OCI-LY7 (cell line): ENCODE results near the gene AFDN. TPM values are rescaled to one million over a fixed set of nuclear protein-coding genes. Genes with fewer than 3 reads are reported as not detected.

ENCODE experiments used
- BruUV-seq: library from RNA; stranded (reverse); fragments of 400-500 nt; replicated peaks from 2 replicates; lab custom pipeline; 2021; lab: Mats Ljungman, UMichigan
- CTCF ChIA-PET: fragments of 300-600 bp; sonication (Branson Sonifier 250); formaldehyde crosslinking; loops from one replicate; lab custom pipeline; 2022; ENCODE audit warnings: antibody characterized with exemption; ENCODE audit not compliant: unreplicated experiment; lab: Charles Lee
- POLR2A ChIA-PET: fragments of 300-600 bp; sonication (Branson Sonifier 250); formaldehyde crosslinking; loops from one replicate; lab custom pipeline; 2022; ENCODE audit warnings: antibody characterized with exemption; lab: Charles Lee
- DNase-seq: peaks from one replicate; pipeline ENCODE4 v3.0.0-alpha.2; 2015; ENCODE audit warnings: low spot score
- H2AFZ ChIP-seq: fragments of 200-600 bp; sonication (generic), shearing (Covaris generic); 2 replicates; pipeline ENCODE4 v1.6.1; 2014; ENCODE audit warnings: mild to moderate bottlenecking, antibody characterized with exemption, low read length, moderate library complexity
- H3K27ac ChIP-seq: fragments of 200-600 bp; sonication (generic); 2 replicates; pipeline ENCODE4 v1.5.1; 2014; ENCODE audit warnings: mixed run types, low read depth, mild to moderate bottlenecking, moderate library complexity, low read length, inconsistent platforms; ENCODE audit not compliant: poor library complexity, severe bottlenecking
- H3K36me3 ChIP-seq: fragments of 200-600 bp; sonication (generic); 2 replicates; pipeline ENCODE4 v1.6.1; 2014; ENCODE audit warnings: mild to moderate bottlenecking, antibody characterized with exemption, low read length, moderate library complexity, mixed read lengths; ENCODE audit not compliant: insufficient read depth
- H3K4me1 ChIP-seq: fragments of 200-600 bp; sonication (generic); 2 replicates; pipeline ENCODE4 v1.5.1; 2014; ENCODE audit warnings: mild to moderate bottlenecking, low read length; ENCODE audit not compliant: insufficient read depth, poor library complexity, severe bottlenecking
- H3K4me2 ChIP-seq: fragments of 200-600 bp; sonication (generic); 2 replicates; pipeline ENCODE4 v1.6.1; 2014; ENCODE audit warnings: mild to moderate bottlenecking, low read length
- H3K4me3 ChIP-seq: fragments of 200-600 bp; sonication (generic); 2 replicates; pipeline ENCODE4 v1.5.1; 2014; ENCODE audit warnings: mild to moderate bottlenecking, low read depth, low read length; ENCODE audit not compliant: poor library complexity, severe bottlenecking
- H3K79me2 ChIP-seq: fragments of 200-600 bp; sonication (generic); 2 replicates; pipeline ENCODE4 v1.6.1; 2016; ENCODE audit warnings: low read depth, mild to moderate bottlenecking, low read length, moderate library complexity, mixed read lengths; ENCODE audit not compliant: insufficient read depth
- H3K9me2 ChIP-seq: fragments of 200-600 bp; sonication (generic); 2 replicates; pipeline ENCODE4 v1.6.1; 2016; ENCODE audit warnings: mild to moderate bottlenecking, low read length, mixed read lengths; ENCODE audit not compliant: insufficient read depth
- H3K9me3 ChIP-seq: fragments of 200-600 bp; sonication (generic); 2 replicates; pipeline ENCODE4 v1.6.1; 2014; ENCODE audit warnings: mild to moderate bottlenecking, mixed run types, low read length, mixed read lengths
- H4K20me1 ChIP-seq: fragments of 200-600 bp; sonication (generic); 2 replicates; pipeline ENCODE4 v1.6.1; 2014; ENCODE audit warnings: mild to moderate bottlenecking, antibody characterized with exemption, low read length, moderate library complexity, mixed read lengths; ENCODE audit not compliant: insufficient read depth
- CTCF ChIP-seq: fragments of 200-600 bp; sonication (generic); conservative IDR thresholded peaks from 2 replicates; pipeline ENCODE4 v1.5.1; 2014; ENCODE audit warnings: mild to moderate bottlenecking, antibody characterized with exemption, low read length, moderate library complexity, mixed read lengths
- EZH2phosphoT487 ChIP-seq: fragments of 200-600 bp; sonication (generic); IDR thresholded peaks from 2 replicates; pipeline ENCODE4 v1.6.1; 2018; ENCODE audit warnings: low read depth, borderline replicate concordance, mild to moderate bottlenecking, mixed run types, antibody characterized with exemption, low read length, moderate library complexity, mixed read lengths
- intact Hi-C: fragments of 100-400 bp; cut with micrococcal nuclease; formaldehyde crosslinking; loops from one replicate; pipeline ENCODE4 v1.10.0; 2022; ENCODE audit not compliant: unreplicated experiment
- total RNA-seq, 2 experiments: library from RNA; depleted of rRNA in 1 of 2; stranded (reverse); fragments of >200 nt in 1 of 2; shearing (Covaris generic) in 1 of 2; gene quantifications; 2 replicates each; pipeline ENCODE4 v1.2.3, GENCODE V29; 2014 to 2022

AFDN gene
- total RNA-seq, 2 experiments from 2014 or later = 43.6 to 71.6 TPM

DNA sequence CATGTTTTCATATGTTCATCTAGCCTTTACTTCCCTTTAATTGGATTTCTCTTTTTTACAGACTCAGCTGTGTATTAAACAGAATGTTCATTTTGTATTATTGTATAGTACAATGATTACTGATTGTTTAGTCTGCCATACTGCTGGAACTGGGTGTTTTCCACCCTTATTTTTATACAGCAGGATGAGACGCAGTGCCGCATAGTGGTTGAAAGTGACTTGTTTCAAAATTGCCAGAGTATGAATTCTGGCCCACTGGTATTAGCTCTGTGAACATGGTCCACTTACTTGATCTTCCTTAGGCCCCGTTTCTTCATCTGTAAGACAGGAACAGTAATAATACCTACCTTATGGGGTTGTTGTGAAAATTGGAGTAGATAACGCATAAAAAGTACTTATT lies 22.1 kb downstream of the AFDN start:
- Histone ChIP-seq H3K9me2 (no peaks in the 10 kb centered on the region), H4K20me1 (peaks cover 24% of the 10 kb centered on the region), H3K4me1 (no peaks in the 10 kb centered on the region), H2AFZ (no peak overlapping the region), H3K4me2 (no peak overlapping the region), H3K36me3 (no peaks in the 10 kb centered on the region), H3K79me2 (no peaks in the 10 kb centered on the region), H3K9me3 (no peaks in the 10 kb centered on the region), H3K4me3 (no peak overlapping the region), H3K27ac (no peak overlapping the region)
- no peak for DNase-seq
- intact Hi-C loops = no loop called here
- TF ChIP-seq EZH2phosphoT487 (no peak), CTCF (no peak)
- ChIA-PET CTCF (no interaction called here), POLR2A (no interaction called here)
- no TSS peak for BruUV-seq

DNA sequence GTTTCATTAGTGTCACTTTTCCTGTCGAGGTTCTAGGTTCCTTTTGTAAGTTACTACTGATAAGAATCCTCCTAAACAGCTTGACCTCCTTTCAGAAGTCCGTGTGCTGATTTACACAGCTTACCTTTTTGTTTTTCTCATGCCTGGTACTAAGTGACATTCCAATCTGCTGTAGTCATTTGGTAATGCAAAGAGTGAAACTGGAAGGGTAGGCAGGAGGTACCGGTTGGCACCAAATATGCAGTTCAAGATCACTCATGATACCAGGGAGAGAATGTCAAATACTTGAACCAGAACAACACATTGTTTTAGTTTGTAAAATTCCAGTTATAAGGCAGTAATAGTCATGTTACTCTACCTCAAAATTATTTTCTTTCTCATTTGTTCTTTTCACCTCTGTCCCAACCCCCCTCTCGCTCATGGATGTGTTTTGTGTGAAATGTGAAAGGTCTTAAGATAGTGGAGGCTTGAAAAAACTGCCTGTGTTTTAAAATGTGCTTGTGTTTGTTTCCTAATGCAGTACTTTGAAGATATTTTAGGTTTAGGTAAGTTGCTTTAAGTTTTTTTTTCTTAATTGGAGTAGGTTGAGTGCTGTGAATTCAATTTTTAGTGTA lies 23.2 kb downstream of the AFDN start:
- DNase-seq = no peak
- intact Hi-C loops = no loop called here
- CTCF ChIA-PET = no interaction called here
- BruUV-seq = no TSS peak
- Histone ChIP-seq H3K79me2 (no peaks in the 10 kb centered on the region), H3K27ac (no peak overlapping the region), H3K36me3 (no peaks in the 10 kb centered on the region), H3K9me3 (no peaks in the 10 kb centered on the region), H4K20me1 (peaks cover 24% of the 10 kb centered on the region), H3K4me2 (no peak overlapping the region), H2AFZ (no peak overlapping the region), H3K4me3 (no peak overlapping the region), H3K9me2 (no peaks in the 10 kb centered on the region), H3K4me1 (no peaks in the 10 kb centered on the region)
- POLR2A ChIA-PET = interaction anchor here (0.6 kb wide), 1 partner anchor 39 kb away, joined by 3 read pairs; no protein-coding TSS in a partner anchor
- TF ChIP-seq CTCF = no peak
- no peak for TF ChIP-seq EZH2phosphoT487

- H3K36me3 ChIP-seq = no peaks in the 10 kb centered on the region
- H2AFZ ChIP-seq = no peak overlapping the region
- H3K79me2 ChIP-seq = no peaks in the 10 kb centered on the region
- no peaks in the 10 kb centered on the region for H3K9me2 ChIP-seq
- no peaks in the 10 kb centered on the region for H3K4me1 ChIP-seq
- ChIA-PET CTCF (no interaction called here), POLR2A (no interaction called here)
- no peak overlapping the region for H3K27ac ChIP-seq
- BruUV-seq = no TSS peak
- H3K4me2 ChIP-seq = no peak overlapping the region
- TF ChIP-seq EZH2phosphoT487 = no peak
- no peak for TF ChIP-seq CTCF
- no peak for DNase-seq
- no peaks in the 10 kb centered on the region for H3K9me3 ChIP-seq
- intact Hi-C loops = no loop called here
- peaks cover 20% of the 10 kb centered on the region for H4K20me1 ChIP-seq
- H3K4me3 ChIP-seq = no peak overlapping the region
Measured at GRCh38 chr6:167850782-167851181, 24.1 kb downstream of the AFDN start.
